ENCODE measurements around the gene ADAMTS10. TPM values are rescaled to one million over a fixed set of nuclear protein-coding genes. Genes with fewer than 3 reads are reported as not detected.

Gene ADAMTS10
- total RNA-seq, 1 donor from 2014 or later = 5.0 TPM

DNA sequence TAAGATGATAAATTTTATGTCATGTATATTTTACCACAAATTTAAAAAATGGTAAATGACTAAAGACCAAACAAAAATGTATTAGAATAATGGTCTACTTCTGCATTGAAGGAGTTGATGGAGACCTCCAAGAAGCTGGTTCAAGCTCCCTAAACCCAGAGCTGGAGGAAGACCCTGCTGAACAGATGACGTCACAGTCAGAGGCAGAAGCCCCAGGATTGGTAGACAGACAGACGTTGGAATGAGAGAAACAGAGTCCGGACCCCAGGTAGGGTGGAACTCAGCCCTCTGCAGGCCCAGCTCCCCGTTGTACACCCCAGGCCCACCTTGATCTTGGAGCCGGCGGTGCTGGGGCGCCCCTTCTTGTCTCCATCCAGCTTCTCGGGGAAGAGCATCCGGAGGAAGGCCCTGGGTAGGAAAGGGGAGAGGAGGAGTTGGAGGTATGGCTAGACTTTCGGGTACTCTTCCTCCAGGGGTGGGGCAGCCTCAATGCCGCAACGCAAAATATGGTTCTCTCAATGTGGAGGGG is 70.8 kb downstream of the ADAMTS10 start:
- no peaks in the 10 kb centered on the region for H3K36me3 ChIP-seq (ENCODE audit: control insufficient read depth, insufficient read depth, low read length)
- no peak for DNase-seq (ENCODE audit: low read depth)
- no peaks in the 10 kb centered on the region for H3K27me3 ChIP-seq (ENCODE audit: control insufficient read depth, insufficient read depth, low read length)
- H3K4me3 ChIP-seq (ENCODE audit: low read depth, low read length) = no peak overlapping the region
- TF ChIP-seq, protein P1, sequence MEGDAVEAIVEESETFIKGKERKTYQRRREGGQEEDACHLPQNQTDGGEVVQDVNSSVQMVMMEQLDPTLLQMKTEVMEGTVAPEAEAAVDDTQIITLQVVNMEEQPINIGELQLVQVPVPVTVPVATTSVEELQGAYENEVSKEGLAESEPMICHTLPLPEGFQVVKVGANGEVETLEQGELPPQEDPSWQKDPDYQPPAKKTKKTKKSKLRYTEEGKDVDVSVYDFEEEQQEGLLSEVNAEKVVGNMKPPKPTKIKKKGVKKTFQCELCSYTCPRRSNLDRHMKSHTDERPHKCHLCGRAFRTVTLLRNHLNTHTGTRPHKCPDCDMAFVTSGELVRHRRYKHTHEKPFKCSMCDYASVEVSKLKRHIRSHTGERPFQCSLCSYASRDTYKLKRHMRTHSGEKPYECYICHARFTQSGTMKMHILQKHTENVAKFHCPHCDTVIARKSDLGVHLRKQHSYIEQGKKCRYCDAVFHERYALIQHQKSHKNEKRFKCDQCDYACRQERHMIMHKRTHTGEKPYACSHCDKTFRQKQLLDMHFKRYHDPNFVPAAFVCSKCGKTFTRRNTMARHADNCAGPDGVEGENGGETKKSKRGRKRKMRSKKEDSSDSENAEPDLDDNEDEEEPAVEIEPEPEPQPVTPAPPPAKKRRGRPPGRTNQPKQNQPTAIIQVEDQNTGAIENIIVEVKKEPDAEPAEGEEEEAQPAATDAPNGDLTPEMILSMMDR (IDR thresholded peaks at IDR 0.05; ENCODE audit: insufficient read depth, low read length, poor library complexity, severe bottlenecking) = no peak

DNA sequence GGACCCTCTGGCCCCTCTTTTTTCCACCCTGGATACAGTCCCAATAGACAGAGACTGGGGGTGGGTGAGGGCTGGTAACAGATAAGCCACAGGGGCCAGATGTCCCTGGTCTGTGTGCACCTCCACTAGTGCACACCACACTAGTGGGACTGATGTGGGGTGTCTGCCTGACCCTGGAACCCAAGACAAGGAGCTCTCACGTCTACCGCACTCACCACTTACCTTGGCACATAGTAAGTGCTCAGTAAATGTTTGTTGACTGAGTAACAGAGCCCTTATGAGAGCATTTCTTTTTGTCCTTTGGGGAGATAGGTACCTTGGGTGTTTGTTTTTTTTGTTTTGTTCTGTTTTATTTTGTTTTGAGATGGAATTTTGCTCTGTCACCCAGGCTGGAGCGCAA is 73.4 kb downstream of the ADAMTS10 start:
- Histone ChIP-seq H3K36me3 (ENCODE audit: control insufficient read depth, insufficient read depth, low read length) (no peaks in the 10 kb centered on the region), H3K4me3 (ENCODE audit: low read depth, low read length) (no peak overlapping the region), H3K27me3 (ENCODE audit: control insufficient read depth, insufficient read depth, low read length) (peaks cover 2% of the 10 kb centered on the region)
- no peak for DNase-seq (ENCODE audit: low read depth)
- TF ChIP-seq, protein P1 (IDR thresholded peaks at IDR 0.05; ENCODE audit: insufficient read depth, low read length, poor library complexity, severe bottlenecking) = no peak

DNA sequence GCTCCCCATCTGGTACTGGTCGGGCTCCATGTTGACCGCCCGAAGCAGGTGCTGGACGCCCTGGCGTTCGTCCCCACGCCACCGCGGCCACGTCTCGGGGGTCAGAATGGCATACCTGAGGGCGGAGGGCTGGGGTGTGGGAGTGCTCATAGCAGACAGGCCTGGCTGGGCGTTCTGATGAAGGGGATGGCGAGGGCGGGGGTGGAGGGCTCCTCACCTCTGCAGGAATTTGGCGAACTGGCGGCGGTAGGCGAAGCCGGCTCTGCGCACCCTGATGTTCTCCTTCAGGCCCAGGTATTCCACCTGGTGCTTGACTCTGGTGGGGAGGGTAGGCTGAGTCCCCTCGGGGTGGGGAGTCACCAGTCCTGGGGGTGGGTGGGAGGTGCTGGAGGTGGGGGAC is 74.2 kb downstream of the ADAMTS10 start:
- Histone ChIP-seq H3K4me3 (ENCODE audit: low read depth, low read length) (no peak overlapping the region), H3K27me3 (ENCODE audit: control insufficient read depth, insufficient read depth, low read length) (peaks cover 2% of the 10 kb centered on the region), H3K36me3 (ENCODE audit: control insufficient read depth, insufficient read depth, low read length) (no peaks in the 10 kb centered on the region)
- TF ChIP-seq, protein P1 (IDR thresholded peaks at IDR 0.05; ENCODE audit: insufficient read depth, low read length, poor library complexity, severe bottlenecking) = no peak
- DNase-seq (ENCODE audit: low read depth) = no peak

DNA sequence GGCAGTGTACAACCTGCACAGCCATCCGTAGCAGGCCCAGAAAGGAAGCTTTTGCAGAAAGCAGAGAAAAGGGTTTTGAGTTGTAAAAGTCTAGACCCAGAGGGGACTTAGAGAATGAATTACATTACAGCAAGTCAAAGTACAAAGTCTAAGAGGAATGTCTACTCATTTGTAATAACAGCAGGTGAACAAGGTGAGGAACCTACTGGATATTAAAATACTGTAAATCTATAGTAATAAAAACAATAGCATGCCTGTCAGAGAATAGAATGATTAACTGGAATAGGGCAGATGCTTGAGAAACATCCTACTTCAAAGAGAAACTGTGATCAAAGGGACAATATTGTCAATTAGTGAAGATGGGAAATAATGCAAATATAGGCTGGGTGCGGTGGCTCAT is 78.3 kb downstream of the ADAMTS10 start:
- TF ChIP-seq, protein P1 (IDR thresholded peaks at IDR 0.05; ENCODE audit: insufficient read depth, low read length, poor library complexity, severe bottlenecking) = no peak
- Histone ChIP-seq H3K4me3 (ENCODE audit: low read depth, low read length) (no peak overlapping the region), H3K27me3 (ENCODE audit: control insufficient read depth, insufficient read depth, low read length) (peaks cover 2% of the 10 kb centered on the region), H3K36me3 (ENCODE audit: control insufficient read depth, insufficient read depth, low read length) (no peaks in the 10 kb centered on the region)
- no peak for DNase-seq (ENCODE audit: low read depth)

DNA sequence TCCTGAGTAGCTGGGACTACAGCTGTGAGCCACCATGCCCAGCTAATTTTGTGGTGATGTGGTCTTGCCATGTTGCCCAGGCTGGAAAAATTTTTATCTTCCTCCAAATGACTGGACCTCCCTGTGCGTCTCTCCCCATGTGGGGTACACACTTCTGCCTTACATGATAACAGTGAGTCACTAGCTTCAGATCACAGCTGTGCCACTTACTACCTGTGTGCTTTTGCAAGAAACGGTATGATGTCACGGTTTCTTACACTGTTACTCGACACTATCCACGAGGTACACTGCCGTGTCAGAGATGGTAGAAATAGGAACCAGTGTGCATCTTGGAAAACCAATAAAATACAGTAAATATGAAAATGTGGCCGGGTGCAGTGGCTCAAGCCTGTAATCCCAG is 79.0 kb downstream of the ADAMTS10 start:
- TF ChIP-seq, protein P1 (IDR thresholded peaks at IDR 0.05; ENCODE audit: insufficient read depth, low read length, poor library complexity, severe bottlenecking) = no peak
- no peaks in the 10 kb centered on the region for H3K36me3 ChIP-seq (ENCODE audit: control insufficient read depth, insufficient read depth, low read length)
- no peak for DNase-seq (ENCODE audit: low read depth)

More for the DNA sequence above, 79.0 kb downstream of the ADAMTS10 start:
- Histone ChIP-seq H3K4me3 (ENCODE audit: low read depth, low read length) (no peak overlapping the region), H3K27me3 (ENCODE audit: control insufficient read depth, insufficient read depth, low read length) (peaks cover 2% of the 10 kb centered on the region)

Other genes with a start within 250 kb of the ADAMTS10 start
- gene ANGPTL4, start 246.6 kb downstream of the ADAMTS10 start, total RNA-seq = 22.4 and 31.4 TPM in 2 replicates
- 58.2 and 69.8 TPM in 2 replicates for gene RAB11B, start 220.4 kb downstream of the ADAMTS10 start, total RNA-seq
- 75.0 and 95.9 TPM in 2 replicates for gene MARCHF2, start 197.4 kb downstream of the ADAMTS10 start, total RNA-seq
- gene HNRNPM, start 165.7 kb downstream of the ADAMTS10 start, total RNA-seq = 97.1 and 115 TPM in 2 replicates
- 0.50 TPM in 1 of 2 replicates, not detected in the other for gene PRAM1, start 108.1 kb downstream of the ADAMTS10 start, total RNA-seq
- gene ZNF414, start 96.5 kb downstream of the ADAMTS10 start, total RNA-seq = 5.2 and 15.0 TPM in 2 replicates
- 0.08 and 0.21 TPM in 2 replicates for gene MYO1F, start 33.3 kb downstream of the ADAMTS10 start, total RNA-seq
- gene NFILZ, start 19.9 kb upstream of the ADAMTS10 start, total RNA-seq = not detected in 2 replicates
- gene ACTL9, start 88.1 kb upstream of the ADAMTS10 start, total RNA-seq = not detected in 2 replicates
- not detected in 2 replicates for gene OR2Z1, start 110.9 kb upstream of the ADAMTS10 start, total RNA-seq
- gene ZNF558, start 221.6 kb upstream of the ADAMTS10 start, total RNA-seq = 26.4 and 30.3 TPM in 2 replicates
- not detected in 2 replicates for gene MBD3L1, start 221.7 kb upstream of the ADAMTS10 start, total RNA-seq

Data from kidney epithelial cell (primary cell).